ENCODE results near the gene C16orf90.

- TF ChIP-seq CTCF (IDR thresholded peaks at IDR 0.05) (no peak), POLR2A (IDR thresholded peaks at IDR 0.05) (no peak)
Measured at GRCh38 chr16:3465911-3466584, 29.2 kb downstream of the C16orf90 start.

Data from uterus (tissue), 2 donors.